Measurements from ENCODE around the gene GSTK1.

Gene GSTK1

GRCh38 chr7:143221737-143222136 is 41.5 kb upstream of the GSTK1 start, which contains the start of gene TAS2R40:
Gene TAS2R40 (plus strand): TSS chr7:143222037. CDS start chr7:143222079, 42 bp downstream.
- DNase-seq (ENCODE audit: low read depth) = no peak
- no peak within 1 kb of the TSS for H3K4me3 ChIP-seq (ENCODE audit: low read depth, low read length)
- TF ChIP-seq CTCF (IDR thresholded peaks at IDR 0.05; ENCODE audit: control insufficient read depth, extremely low read depth, insufficient read depth) = no peak

GRCh38 chr7:143222782-143223181 is 40.5 kb upstream of the GSTK1 start:
- no peak for TF ChIP-seq CTCF (IDR thresholded peaks at IDR 0.05; ENCODE audit: control insufficient read depth, extremely low read depth, insufficient read depth)

GRCh38 chr7:143223784-143224183 is 39.5 kb upstream of the GSTK1 start:
- no peak for TF ChIP-seq CTCF (IDR thresholded peaks at IDR 0.05; ENCODE audit: control insufficient read depth, extremely low read depth, insufficient read depth)
- no peak for DNase-seq (ENCODE audit: low read depth)
- H3K4me3 ChIP-seq (ENCODE audit: low read depth, low read length) = no peak overlapping the region

More at GRCh38 chr7:143222782-143223181, 40.5 kb upstream of the GSTK1 start:
- no peak for DNase-seq (ENCODE audit: low read depth)
- no peak overlapping the region for H3K4me3 ChIP-seq (ENCODE audit: low read depth, low read length)

GRCh38 chr7:143225047-143225446 is 38.2 kb upstream of the GSTK1 start:
- TF ChIP-seq CTCF (IDR thresholded peaks at IDR 0.05; ENCODE audit: control insufficient read depth, extremely low read depth, insufficient read depth) = no peak
- H3K4me3 ChIP-seq (ENCODE audit: low read depth, low read length) = no peak overlapping the region
- no peak for DNase-seq (ENCODE audit: low read depth)

GRCh38 chr7:143227806-143228205 is 35.4 kb upstream of the GSTK1 start:
- H3K4me3 ChIP-seq (ENCODE audit: low read depth, low read length) = no peak overlapping the region
- DNase-seq (ENCODE audit: low read depth) = no peak
- TF ChIP-seq CTCF (IDR thresholded peaks at IDR 0.05; ENCODE audit: control insufficient read depth, extremely low read depth, insufficient read depth) = no peak

GRCh38 chr7:143229054-143229790 is 34.0 kb upstream of the GSTK1 start:
- TF ChIP-seq CTCF (IDR thresholded peaks at IDR 0.05; ENCODE audit: control insufficient read depth, extremely low read depth, insufficient read depth) = no peak
- no peak overlapping the region for H3K4me3 ChIP-seq (ENCODE audit: low read depth, low read length)
- DNase-seq (ENCODE audit: low read depth) = no peak

Measured in LNCaP clone FGC (cell line).